Activated CD4-positive, alpha-beta memory T cell treated with anti-CD3 and anti-CD28 coated beads, Interleukin-2, amount 10 ng/mL, durations not matched to agents 7 days and 5 days (primary cell): ENCODE results near the gene TMEM214. TPM values are rescaled to one million over a fixed set of nuclear protein-coding genes. Genes with fewer than 3 reads are reported as not detected.

Source experiments
- CTCF ChIA-PET: fragments of 350-600 bp; sonication (Branson Sonifier 250); formaldehyde crosslinking; loops from one replicate; lab custom pipeline; 2021; ENCODE audit warnings: antibody characterized with exemption, inconsistent platforms; lab: Charles Lee
- POLR2A ChIA-PET: fragments of 350-600 bp; sonication (Branson Sonifier 250); formaldehyde crosslinking; loops from one replicate; lab custom pipeline; 2021; ENCODE audit warnings: antibody characterized with exemption; lab: Charles Lee
- DNase-seq: peaks from one replicate; pipeline ENCODE4 v3.0.0-alpha.2; 2020
- H3K27ac Mint-ChIP-seq: one replicate; pipeline ENCODE4 v1.8.0; 2021; ENCODE audit warnings: mild to moderate bottlenecking, mixed read lengths
- H3K27me3 Mint-ChIP-seq: one replicate; pipeline ENCODE4 v1.8.0; 2021; ENCODE audit warnings: mixed read lengths
- H3K36me3 Mint-ChIP-seq: one replicate; pipeline ENCODE4 v1.8.0; 2021; ENCODE audit warnings: low read depth, mixed read lengths
- H3K4me1 Mint-ChIP-seq: one replicate; pipeline ENCODE4 v1.8.0; 2021; ENCODE audit warnings: mixed read lengths
- H3K4me3 Mint-ChIP-seq: one replicate; pipeline ENCODE4 v1.8.0; 2021; ENCODE audit warnings: mild to moderate bottlenecking, mixed read lengths
- H3K9me3 Mint-ChIP-seq: one replicate; pipeline ENCODE4 v1.8.0; 2021; ENCODE audit warnings: mixed read lengths
- total RNA-seq, 2 experiments: library from RNA; stranded (reverse); gene quantifications; one replicate each; pipeline ENCODE4 v1.2.3, GENCODE V29; 2021

TMEM214 gene
- total RNA-seq, 2 experiments from 2014 or later = 80.4 to 80.7 TPM

DNA sequence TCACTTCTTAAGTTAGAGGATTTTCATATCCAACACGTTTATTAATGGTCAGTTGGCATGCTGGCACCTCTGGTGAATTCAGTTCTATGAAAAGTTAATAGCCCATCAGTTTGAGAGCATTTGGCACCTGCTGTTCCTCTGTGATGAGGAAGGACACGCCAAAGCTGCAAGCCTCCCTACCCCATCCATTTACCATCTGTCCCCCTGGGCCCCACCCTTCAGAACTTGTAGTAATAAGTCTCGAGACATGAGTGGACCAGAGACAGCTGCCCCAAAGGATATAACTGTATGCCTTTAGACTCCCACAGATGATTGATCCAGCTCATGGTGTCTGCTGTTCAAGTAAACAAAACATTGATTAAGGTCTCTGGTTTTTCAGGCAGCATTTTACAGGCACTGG is 32.4 kb downstream of the TMEM214 start:
- CTCF ChIA-PET = interaction anchor here (0.6 kb wide), 1 partner anchor 319 kb away, joined by 3 read pairs; no protein-coding TSS in a partner anchor
- POLR2A ChIA-PET = interaction anchor here (1.1 to 10.7 kb wide), 2 partner anchors 11 to 103 kb away, joined by 3 to 196 read pairs; partner anchors contain the start of gene AGBL5
- H3K4me3 Mint-ChIP-seq = no peak overlapping the region
- H3K36me3 Mint-ChIP-seq = peaks cover 60% of the 10 kb centered on the region
- no peaks in the 10 kb centered on the region for H3K9me3 Mint-ChIP-seq
- H3K4me1 Mint-ChIP-seq = peaks cover 31% of the 10 kb centered on the region
- H3K27me3 Mint-ChIP-seq = no peaks in the 10 kb centered on the region
- DNase-seq = no peak
- H3K27ac Mint-ChIP-seq = no peak overlapping the region

DNA sequence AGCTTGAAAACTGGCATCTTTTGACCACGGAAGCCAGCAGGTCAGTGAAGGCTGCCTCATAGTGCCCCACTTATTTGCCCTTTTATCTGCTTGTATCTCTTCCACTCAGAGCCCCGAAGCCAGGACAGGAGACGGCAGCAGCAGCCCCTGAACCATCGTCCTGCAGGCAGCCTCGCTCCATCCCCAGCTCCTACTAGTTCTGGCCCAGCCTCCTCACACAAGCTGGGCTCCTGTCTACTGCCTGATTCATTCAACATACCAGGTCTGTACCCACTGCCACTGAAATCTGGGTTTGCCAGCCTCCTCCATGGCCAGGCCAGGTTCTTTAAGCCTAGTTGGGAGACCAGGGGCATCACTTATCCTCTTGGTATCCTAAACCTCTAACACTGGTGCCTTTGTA is 34.6 kb downstream of the TMEM214 start:
- Mint-ChIP-seq H3K4me3 (no peak overlapping the region), H3K36me3 (peaks cover 60% of the 10 kb centered on the region), H3K27me3 (no peaks in the 10 kb centered on the region), H3K9me3 (no peaks in the 10 kb centered on the region), H3K4me1 (peaks cover 46% of the 10 kb centered on the region), H3K27ac (no peak overlapping the region)
- ChIA-PET POLR2A (interaction anchor here (3.2 to 10.7 kb wide), 2 partner anchors 13 to 15 kb away, joined by 15 to 196 read pairs; partner anchors contain the start of gene AGBL5), CTCF (no interaction called here)
- DNase-seq = no peak

DNA sequence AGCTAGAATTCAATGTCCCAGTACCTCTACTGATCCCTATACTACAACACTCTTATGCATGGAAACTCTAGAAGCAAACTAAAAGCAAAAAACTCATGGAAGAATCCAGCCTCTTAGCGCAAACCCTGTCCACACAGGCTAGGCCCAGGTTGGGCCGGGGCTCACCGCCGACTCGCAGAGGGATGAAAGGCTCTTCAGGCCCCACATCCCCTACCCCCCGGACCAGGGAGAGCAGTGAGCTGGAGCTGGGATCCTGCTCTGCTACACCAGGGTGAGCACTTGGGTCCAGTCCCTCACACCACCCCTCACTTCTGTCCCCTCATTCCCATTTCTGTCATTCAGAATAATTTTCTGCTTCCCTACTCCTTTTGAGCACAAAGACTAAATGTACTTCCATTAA is 36.7 kb downstream of the TMEM214 start:
- Mint-ChIP-seq H3K27me3 (no peaks in the 10 kb centered on the region), H3K36me3 (peaks cover 46% of the 10 kb centered on the region), H3K4me3 (peak overlapping the region; percentile 99), H3K9me3 (no peaks in the 10 kb centered on the region), H3K27ac (peak overlapping the region; percentile 58), H3K4me1 (peaks cover 59% of the 10 kb centered on the region)
- ChIA-PET POLR2A (interaction anchor here (3.2 to 10.7 kb wide), 2 partner anchors 13 to 15 kb away, joined by 15 to 196 read pairs; partner anchors contain the start of gene AGBL5), CTCF (no interaction called here)
- no peak for DNase-seq

DNA sequence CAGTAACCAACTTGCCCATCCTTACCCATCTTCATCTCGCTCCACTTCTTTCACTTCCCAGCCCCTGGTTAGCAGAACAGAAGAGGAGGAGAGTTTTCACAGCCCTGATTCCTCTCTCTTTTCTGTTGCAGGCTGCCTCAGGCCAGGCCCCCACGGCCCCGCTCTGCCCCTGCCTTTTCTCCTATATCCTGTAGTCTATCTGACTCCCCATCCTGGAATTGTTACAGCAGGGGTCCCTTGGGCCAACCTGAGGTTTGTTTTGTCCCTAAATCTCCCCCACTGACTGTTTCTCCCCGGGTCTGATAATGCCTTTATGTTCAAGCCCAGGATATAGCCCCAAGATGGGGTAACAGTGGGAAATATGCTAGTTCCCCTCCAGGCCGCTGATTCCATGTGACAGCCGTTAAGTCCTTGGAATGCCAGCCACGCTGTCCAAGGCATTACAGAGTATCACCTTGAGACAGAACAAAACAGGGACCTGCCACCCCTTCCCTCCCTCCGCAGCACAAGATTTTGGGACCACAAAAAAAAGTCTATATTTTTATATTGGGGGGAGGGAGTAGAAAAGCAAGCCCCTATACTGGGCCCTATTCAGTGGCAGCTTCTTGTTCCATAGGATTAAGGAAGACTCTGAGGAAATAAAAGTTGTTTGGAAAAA is 37.3 kb downstream of the TMEM214 start:
- Mint-ChIP-seq H3K9me3 (no peaks in the 10 kb centered on the region), H3K4me1 (peaks cover 65% of the 10 kb centered on the region), H3K27ac (peak overlapping the region; percentile 95), H3K4me3 (peak overlapping the region; percentile 99), H3K27me3 (no peaks in the 10 kb centered on the region), H3K36me3 (peaks cover 41% of the 10 kb centered on the region)
- no peak for DNase-seq
- ChIA-PET POLR2A (interaction anchor here (3.2 to 10.7 kb wide), 3 partner anchors 12 to 16 kb away, joined by 15 to 196 read pairs (median 125); partner anchors contain the start of genes AGBL5 and KHK), CTCF (interaction anchor here (3.4 kb wide), 1 partner anchor 11 kb away, joined by 11 read pairs; no protein-coding TSS in a partner anchor)

DNA sequence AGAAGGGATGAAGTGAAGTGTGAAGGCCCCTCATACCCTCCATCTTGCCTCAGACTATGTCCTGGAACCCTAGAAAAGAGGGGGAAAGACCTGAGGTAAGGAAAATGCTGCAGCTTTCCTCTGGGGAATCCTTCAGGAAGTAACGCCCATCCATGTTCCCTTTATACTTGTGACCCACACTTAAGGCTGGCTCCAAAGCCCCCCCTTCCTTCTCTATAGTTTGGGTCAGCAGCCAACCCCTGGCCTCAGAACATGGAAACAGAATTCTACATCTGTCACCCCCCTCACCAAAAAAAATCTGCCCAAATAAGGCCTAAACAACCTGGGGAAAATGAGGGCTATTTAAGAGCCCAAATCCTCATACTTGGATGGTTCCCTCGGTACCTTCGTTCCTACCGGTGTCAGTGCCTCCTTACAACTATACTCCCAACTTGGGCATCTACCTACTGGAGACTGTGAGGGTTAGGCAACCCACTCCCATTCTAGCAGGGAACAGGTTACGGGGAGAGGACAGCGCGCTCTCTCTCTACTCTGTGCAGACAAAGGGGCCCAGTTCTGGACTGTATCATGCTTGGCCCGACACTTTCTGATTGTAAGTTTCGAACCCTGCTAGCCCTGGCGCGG is 38.0 kb downstream of the TMEM214 start:
- H3K27ac Mint-ChIP-seq = peak overlapping the region; percentile 95
- ChIA-PET CTCF (interaction anchor here (0.7 to 3.4 kb wide), 10 partner anchors 10 to 63 kb away, joined by 3 to 11 read pairs (median 4); partner anchors contain the start of genes AGBL5 and KHK), POLR2A (interaction anchor here (0.8 to 10.7 kb wide), 15 partner anchors 9 to 299 kb away, joined by 3 to 196 read pairs (median 4); partner anchors contain the start of genes AGBL5, ATRAID, KHK and PREB)
- H3K36me3 Mint-ChIP-seq = peaks cover 36% of the 10 kb centered on the region
- H3K4me1 Mint-ChIP-seq = peaks cover 70% of the 10 kb centered on the region
- no peaks in the 10 kb centered on the region for H3K27me3 Mint-ChIP-seq
- no peaks in the 10 kb centered on the region for H3K9me3 Mint-ChIP-seq
- no peak for DNase-seq
- peak overlapping the region; percentile 99 for H3K4me3 Mint-ChIP-seq

GRCh38 chr2:27071277-27071989 is 38.7 kb downstream of the TMEM214 start, which contains the start of gene OST4:
OST4 (minus strand) TSS chr2:27071654.
- Mint-ChIP-seq H3K4me1 (peaks cover 73% of the 10 kb centered on the region), H3K36me3 (peaks cover 31% of the 10 kb centered on the region), H3K27me3 (no peaks in the 10 kb centered on the region), H3K27ac (peak within 1 kb of the TSS; percentile 95), H3K4me3 (peak within 1 kb of the TSS; percentile 99), H3K9me3 (no peaks in the 10 kb centered on the region)
- CTCF ChIA-PET = interaction anchor here (0.7 to 3.4 kb wide), 10 partner anchors 10 to 62 kb away, joined by 3 to 11 read pairs (median 4); partner anchors contain the start of genes AGBL5 and KHK
- DNase-seq = peak; percentile 93
- POLR2A ChIA-PET = interaction anchor here (0.8 to 10.7 kb wide), 17 partner anchors 9 to 357 kb away, joined by 3 to 196 read pairs (median 4); partner anchors contain the start of genes AGBL5, ATRAID, KHK and NRBP1

GRCh38 chr2:27071990-27072830 is 39.4 kb downstream of the TMEM214 start:
- peaks cover 78% of the 10 kb centered on the region for H3K4me1 Mint-ChIP-seq
- peak overlapping the region; percentile 78 for H3K4me3 Mint-ChIP-seq
- ChIA-PET POLR2A (interaction anchor here (0.8 to 10.7 kb wide), 15 partner anchors 8 to 356 kb away, joined by 3 to 196 read pairs (median 5); partner anchors contain the start of genes AGBL5, KHK, NRBP1 and PREB), CTCF (interaction anchor here (0.9 to 3.4 kb wide), 10 partner anchors 9 to 110 kb away, joined by 3 to 11 read pairs (median 5); partner anchors contain the start of genes AGBL5 and KHK)
- H3K36me3 Mint-ChIP-seq = peaks cover 31% of the 10 kb centered on the region
- H3K27ac Mint-ChIP-seq = peak overlapping the region; percentile 79
- no peaks in the 10 kb centered on the region for H3K27me3 Mint-ChIP-seq
- H3K9me3 Mint-ChIP-seq = no peaks in the 10 kb centered on the region
- DNase-seq = no peak

DNA sequence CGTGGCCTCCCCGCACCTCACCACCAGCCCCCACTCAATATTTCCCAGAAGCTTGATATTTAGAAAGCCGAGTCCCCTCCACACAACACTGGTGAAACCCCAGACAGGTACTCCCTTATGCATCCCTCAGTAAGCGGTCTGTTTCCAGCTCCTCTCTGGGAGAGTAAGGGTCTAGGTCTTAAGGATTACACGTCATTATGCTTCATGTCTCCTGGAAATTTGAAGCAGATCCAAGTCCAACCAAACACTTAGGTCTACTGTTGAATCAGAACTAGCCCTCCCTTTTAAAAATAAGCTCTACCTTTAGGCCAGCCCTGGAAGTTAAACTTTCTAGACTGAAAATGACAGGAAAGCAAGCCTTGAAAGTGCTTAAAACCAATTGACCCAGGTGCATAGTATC is 40.2 kb downstream of the TMEM214 start:
- peak overlapping the region; percentile 45 for H3K27ac Mint-ChIP-seq
- ChIA-PET CTCF (interaction anchor here (0.9 to 3.4 kb wide), 3 partner anchors 8 to 111 kb away, joined by 3 to 11 read pairs (median 10); partner anchors contain the start of gene AGBL5), POLR2A (interaction anchor here (0.7 to 10.7 kb wide), 7 partner anchors 9 to 356 kb away, joined by 3 to 196 read pairs (median 10); partner anchors contain the start of genes AGBL5, KHK, NRBP1 and PREB)
- H3K4me1 Mint-ChIP-seq = peaks cover 78% of the 10 kb centered on the region
- peak overlapping the region; percentile 61 for H3K4me3 Mint-ChIP-seq
- H3K9me3 Mint-ChIP-seq = no peaks in the 10 kb centered on the region
- no peak for DNase-seq
- peaks cover under 1% of the 10 kb centered on the region for H3K27me3 Mint-ChIP-seq
- H3K36me3 Mint-ChIP-seq = peaks cover 28% of the 10 kb centered on the region

- POLR2A ChIA-PET = interaction anchor here (3.3 to 10.7 kb wide), 3 partner anchors 11 to 40 kb away, joined by 10 to 196 read pairs (median 125); partner anchors contain the start of genes AGBL5 and KHK
- Mint-ChIP-seq H3K4me3 (no peak overlapping the region), H3K9me3 (no peaks in the 10 kb centered on the region), H3K4me1 (peaks cover 69% of the 10 kb centered on the region), H3K27me3 (peaks cover 2% of the 10 kb centered on the region), H3K27ac (peak overlapping the region; percentile 27), H3K36me3 (peaks cover 19% of the 10 kb centered on the region)
- CTCF ChIA-PET = interaction anchor here (0.7 to 3.3 kb wide), 3 partner anchors 13 to 1202 kb away, joined by 3 to 10 read pairs (median 3); partner anchors contain the start of genes AGBL5 and KHK
- DNase-seq = no peak
These were observed 41.0 kb downstream of the TMEM214 start for GRCh38 chr2:27073782-27074181.

DNA sequence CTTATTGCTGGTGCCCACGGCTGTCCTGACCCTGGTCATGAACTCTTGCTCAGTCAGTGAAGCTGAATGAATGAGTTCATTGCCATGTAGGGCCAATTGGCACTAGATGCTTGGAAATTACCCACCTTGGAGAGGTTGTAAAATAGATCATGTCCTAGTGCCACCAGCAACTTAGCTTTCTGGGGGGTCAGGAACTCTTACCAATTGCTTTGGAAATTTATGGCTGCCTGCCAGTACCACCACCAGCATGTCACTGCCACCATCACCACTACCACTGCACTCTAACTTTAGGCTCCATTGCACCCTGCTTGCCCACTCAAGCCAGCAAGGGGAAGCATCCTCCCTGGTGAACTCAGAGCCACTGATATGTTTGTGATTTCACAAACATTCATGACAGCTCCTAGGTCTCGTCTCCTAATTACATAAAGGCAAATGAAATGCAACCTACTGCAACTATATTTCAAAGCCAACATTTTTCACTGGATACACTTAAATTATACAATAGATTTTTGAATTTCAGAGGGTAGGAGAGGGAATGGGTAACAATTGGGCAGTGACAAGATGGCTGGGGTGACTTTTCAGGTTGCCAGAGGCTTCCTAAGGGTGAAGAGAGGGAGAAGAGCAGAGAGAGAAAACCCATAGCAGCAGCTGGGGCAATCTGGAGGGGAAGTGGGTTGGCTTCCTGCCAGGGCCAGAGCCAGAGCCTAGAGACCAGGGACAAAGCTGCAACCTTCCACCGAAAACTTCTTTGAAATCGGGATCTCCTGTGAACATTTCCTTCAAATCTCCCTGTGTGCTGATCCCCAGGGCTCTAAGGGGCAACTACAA is 42.2 kb downstream of the TMEM214 start:
- peaks cover 8% of the 10 kb centered on the region for H3K36me3 Mint-ChIP-seq
- ChIA-PET POLR2A (interaction anchor here (1.2 to 10.7 kb wide), 4 partner anchors 9 to 41 kb away, joined by 3 to 196 read pairs (median 68); partner anchors contain the start of genes AGBL5 and KHK), CTCF (interaction anchor here (0.8 to 3.3 kb wide), 2 partner anchors 12 to 24 kb away, joined by 3 to 10 read pairs; partner anchors contain the start of genes AGBL5 and KHK)
- H3K4me1 Mint-ChIP-seq = peaks cover 59% of the 10 kb centered on the region
- no peak overlapping the region for H3K4me3 Mint-ChIP-seq
- H3K27me3 Mint-ChIP-seq = peaks cover 2% of the 10 kb centered on the region
- DNase-seq = peak; percentile 63
- H3K9me3 Mint-ChIP-seq = no peaks in the 10 kb centered on the region
- H3K27ac Mint-ChIP-seq = peak overlapping the region; percentile 79
